22Rv1 (cell line): ENCODE measurements around the gene PPP1R1B.

Experiments used
- ZFX ChIP-seq: fragments of 450-650 bp; IDR thresholded peaks from 2 replicates; pipeline ENCODE4 v1.6.1; 2017; ENCODE audit warnings: antibody characterized with exemption, borderline replicate concordance
- TF ChIP-seq, protein P1 (sequence below): fragments of 450-650 bp; IDR thresholded peaks from 2 replicates; pipeline ENCODE4 v1.5.1; 2017; ENCODE audit warnings: mild to moderate bottlenecking

- TF ChIP-seq, protein P1, sequence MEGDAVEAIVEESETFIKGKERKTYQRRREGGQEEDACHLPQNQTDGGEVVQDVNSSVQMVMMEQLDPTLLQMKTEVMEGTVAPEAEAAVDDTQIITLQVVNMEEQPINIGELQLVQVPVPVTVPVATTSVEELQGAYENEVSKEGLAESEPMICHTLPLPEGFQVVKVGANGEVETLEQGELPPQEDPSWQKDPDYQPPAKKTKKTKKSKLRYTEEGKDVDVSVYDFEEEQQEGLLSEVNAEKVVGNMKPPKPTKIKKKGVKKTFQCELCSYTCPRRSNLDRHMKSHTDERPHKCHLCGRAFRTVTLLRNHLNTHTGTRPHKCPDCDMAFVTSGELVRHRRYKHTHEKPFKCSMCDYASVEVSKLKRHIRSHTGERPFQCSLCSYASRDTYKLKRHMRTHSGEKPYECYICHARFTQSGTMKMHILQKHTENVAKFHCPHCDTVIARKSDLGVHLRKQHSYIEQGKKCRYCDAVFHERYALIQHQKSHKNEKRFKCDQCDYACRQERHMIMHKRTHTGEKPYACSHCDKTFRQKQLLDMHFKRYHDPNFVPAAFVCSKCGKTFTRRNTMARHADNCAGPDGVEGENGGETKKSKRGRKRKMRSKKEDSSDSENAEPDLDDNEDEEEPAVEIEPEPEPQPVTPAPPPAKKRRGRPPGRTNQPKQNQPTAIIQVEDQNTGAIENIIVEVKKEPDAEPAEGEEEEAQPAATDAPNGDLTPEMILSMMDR, result peak; percentile 13; the same call in 1 of the 2 replicates
- no peak for TF ChIP-seq ZFX
Observed at GRCh38 chr17:39636927-39637736, 10.4 kb downstream of the PPP1R1B start, which contains the start of gene STARD3.
